Type B pancreatic cell (in vitro differentiated cells): ENCODE data around the gene PDE9A. TPM values are rescaled to one million over a fixed set of nuclear protein-coding genes. Genes with fewer than 3 reads are reported as not detected.

ENCODE experiments used
- DNase-seq: peaks from one replicate; pipeline ENCODE4 v3.0.0; 2021; ENCODE audit warnings: mixed read lengths; ENCODE audit not compliant: unreplicated experiment; ENCODE audit errors: extremely low spot score
- H3K27ac Mint-ChIP-seq: 2 replicates; pipeline ENCODE4 v1.8.0; 2021; ENCODE audit warnings: mild to moderate bottlenecking, mixed read lengths
- H3K27me3 Mint-ChIP-seq: 2 replicates; pipeline ENCODE4 v1.8.0; 2021; ENCODE audit warnings: mixed read lengths
- H3K36me3 Mint-ChIP-seq: 2 replicates; pipeline ENCODE4 v1.8.0; 2021; ENCODE audit warnings: mixed read lengths
- H3K4me1 Mint-ChIP-seq: one replicate; pipeline ENCODE4 v1.8.0; 2021; ENCODE audit warnings: mixed read lengths; ENCODE audit not compliant: unreplicated experiment
- H3K4me3 Mint-ChIP-seq: 2 replicates; pipeline ENCODE4 v1.8.0; 2021; ENCODE audit warnings: mild to moderate bottlenecking, mixed read lengths
- H3K9me3 Mint-ChIP-seq: 2 replicates; pipeline ENCODE4 v1.8.0; 2021; ENCODE audit warnings: mixed read lengths
- CTCF ChIP-seq: fragments of 200-600 bp; sonication (generic); conservative IDR thresholded peaks from 2 replicates; pipeline ENCODE4 v1.5.0; 2021; ENCODE audit warnings: antibody characterized with exemption, mild to moderate bottlenecking
- total RNA-seq: library from RNA; stranded (reverse); gene quantifications from 2 replicates; pipeline ENCODE4 v1.2.1, GENCODE V29; 2021; ENCODE audit warnings: low replicate concordance

PDE9A gene
- total RNA-seq, 1 donor from 2014 or later: 18.6 TPM

- Mint-ChIP-seq H3K4me1 (peaks cover 56% of the 10 kb centered on the region), H3K27me3 (peaks cover 7% of the 10 kb centered on the region), H3K4me3 (peak overlapping the region; percentile 11), H3K9me3 (no peaks in the 10 kb centered on the region), H3K36me3 (peaks cover 9% of the 10 kb centered on the region), H3K27ac (no peak overlapping the region)
- DNase-seq: no peak
- TF ChIP-seq CTCF: no peak
Observed at GRCh38 chr21:42677339-42678321, 24.2 kb downstream of the PDE9A start.

GRCh38 chr21:42678618-42679295 is 25.3 kb downstream of the PDE9A start:
- DNase-seq: no peak
- Mint-ChIP-seq H3K27me3 (peaks cover 9% of the 10 kb centered on the region), H3K4me1 (peaks cover 45% of the 10 kb centered on the region), H3K27ac (no peak overlapping the region), H3K4me3 (peak overlapping the region; percentile 58), H3K9me3 (no peaks in the 10 kb centered on the region), H3K36me3 (peaks cover 9% of the 10 kb centered on the region)
- no peak for TF ChIP-seq CTCF

GRCh38 chr21:42679319-42680057 is 26.1 kb downstream of the PDE9A start:
- peaks cover 40% of the 10 kb centered on the region for H3K4me1 Mint-ChIP-seq

GRCh38 chr21:42680058-42680330 is 26.6 kb downstream of the PDE9A start:
- DNase-seq: no peak
- H3K36me3 Mint-ChIP-seq: peaks cover 9% of the 10 kb centered on the region
- TF ChIP-seq CTCF: no peak
- no peaks in the 10 kb centered on the region for H3K9me3 Mint-ChIP-seq
- H3K4me3 Mint-ChIP-seq: no peak overlapping the region
- H3K4me1 Mint-ChIP-seq: peaks cover 35% of the 10 kb centered on the region
- no peak overlapping the region for H3K27ac Mint-ChIP-seq
- peaks cover 9% of the 10 kb centered on the region for H3K27me3 Mint-ChIP-seq

More at GRCh38 chr21:42679319-42680057, 26.1 kb downstream of the PDE9A start:
- TF ChIP-seq CTCF: peak; percentile 56
- Mint-ChIP-seq H3K4me3 (no peak overlapping the region), H3K27me3 (peaks cover 9% of the 10 kb centered on the region), H3K36me3 (peaks cover 9% of the 10 kb centered on the region), H3K9me3 (no peaks in the 10 kb centered on the region), H3K27ac (no peak overlapping the region)
- DNase-seq: no peak

- Mint-ChIP-seq H3K27me3 (peaks cover 9% of the 10 kb centered on the region), H3K27ac (no peak overlapping the region), H3K4me3 (no peak overlapping the region), H3K9me3 (no peaks in the 10 kb centered on the region), H3K4me1 (peaks cover 30% of the 10 kb centered on the region), H3K36me3 (peaks cover 9% of the 10 kb centered on the region)
- TF ChIP-seq CTCF: no peak
- DNase-seq: no peak
Observed at GRCh38 chr21:42680429-42680828, 27.0 kb downstream of the PDE9A start.
